ENCODE results near the gene METTL13. TPM values are rescaled to one million over a fixed set of nuclear protein-coding genes. Genes with fewer than 3 reads are reported as not detected.

METTL13 gene
- total RNA-seq, 2 experiments from 2014 or later: 6.5 to 7.9 TPM

DNA sequence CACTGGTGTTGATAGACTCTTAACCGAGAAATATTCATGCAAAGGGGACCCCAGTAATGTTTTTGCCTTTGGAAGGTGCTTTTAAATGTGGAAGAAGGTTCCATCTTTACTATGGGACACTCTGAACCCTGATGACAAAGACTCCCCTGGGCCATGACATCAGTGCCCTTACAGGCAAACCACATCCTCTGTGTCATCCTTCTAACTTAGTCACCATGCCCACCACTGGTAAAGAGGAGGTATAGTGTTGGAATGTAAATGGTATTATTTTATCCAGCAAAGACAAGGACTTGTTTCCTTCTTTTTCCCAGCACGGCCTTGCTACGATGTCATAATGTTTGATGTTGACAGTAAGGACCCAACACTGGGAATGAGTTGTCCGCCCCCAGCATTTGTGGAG lies 12.6 kb downstream of the METTL13 start:
- Histone ChIP-seq H3K9me3 (ENCODE audit: control insufficient read depth in 1 of 2, insufficient read depth in 1 of 2, low read length in 2 of 2) (no peaks in the 10 kb centered on the region), H3K36me3 (ENCODE audit: insufficient read depth, low read length) (peaks cover 92% of the 10 kb centered on the region), H3K4me1 (ENCODE audit: insufficient read depth, low read length) (no peaks in the 10 kb centered on the region), H3K27ac (ENCODE audit: low read depth in 1 of 2, low read length in 2 of 2) (no peak overlapping the region), H3K27me3 (ENCODE audit: control insufficient read depth in 1 of 2, insufficient read depth in 2 of 2, low read length in 2 of 2) (no peaks in the 10 kb centered on the region), H3K4me3 (ENCODE audit: low read length) (no peak overlapping the region)
- ChIA-PET CTCF (interaction anchor here (0.8 kb wide), 1 partner anchor 13 kb away, joined by 3 read pairs; the partner anchor contains the start of gene METTL13), POLR2A (no interaction called here)
- Mint-ChIP-seq H3K27ac (no peak overlapping the region), H3K9me3 (no peaks in the 10 kb centered on the region), H3K4me3 (no peak overlapping the region), H3K4me1 (ENCODE audit: low read depth) (peaks cover 17% of the 10 kb centered on the region), H3K36me3 (ENCODE audit: low read depth) (peaks cover 94% of the 10 kb centered on the region), H3K27me3 (no peaks in the 10 kb centered on the region)
- ATAC-seq (ENCODE audit: poor library complexity) (peak; percentile 75), DNase-seq (peak in 6 of 14 experiments; percentile 7 to 42 (median 34))
- TF ChIP-seq, protein P1, sequence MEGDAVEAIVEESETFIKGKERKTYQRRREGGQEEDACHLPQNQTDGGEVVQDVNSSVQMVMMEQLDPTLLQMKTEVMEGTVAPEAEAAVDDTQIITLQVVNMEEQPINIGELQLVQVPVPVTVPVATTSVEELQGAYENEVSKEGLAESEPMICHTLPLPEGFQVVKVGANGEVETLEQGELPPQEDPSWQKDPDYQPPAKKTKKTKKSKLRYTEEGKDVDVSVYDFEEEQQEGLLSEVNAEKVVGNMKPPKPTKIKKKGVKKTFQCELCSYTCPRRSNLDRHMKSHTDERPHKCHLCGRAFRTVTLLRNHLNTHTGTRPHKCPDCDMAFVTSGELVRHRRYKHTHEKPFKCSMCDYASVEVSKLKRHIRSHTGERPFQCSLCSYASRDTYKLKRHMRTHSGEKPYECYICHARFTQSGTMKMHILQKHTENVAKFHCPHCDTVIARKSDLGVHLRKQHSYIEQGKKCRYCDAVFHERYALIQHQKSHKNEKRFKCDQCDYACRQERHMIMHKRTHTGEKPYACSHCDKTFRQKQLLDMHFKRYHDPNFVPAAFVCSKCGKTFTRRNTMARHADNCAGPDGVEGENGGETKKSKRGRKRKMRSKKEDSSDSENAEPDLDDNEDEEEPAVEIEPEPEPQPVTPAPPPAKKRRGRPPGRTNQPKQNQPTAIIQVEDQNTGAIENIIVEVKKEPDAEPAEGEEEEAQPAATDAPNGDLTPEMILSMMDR (IDR thresholded peaks at IDR 0.05): no peak
- intact Hi-C loops (cut with DNase I, micrococcal nuclease): no loop called here

DNA sequence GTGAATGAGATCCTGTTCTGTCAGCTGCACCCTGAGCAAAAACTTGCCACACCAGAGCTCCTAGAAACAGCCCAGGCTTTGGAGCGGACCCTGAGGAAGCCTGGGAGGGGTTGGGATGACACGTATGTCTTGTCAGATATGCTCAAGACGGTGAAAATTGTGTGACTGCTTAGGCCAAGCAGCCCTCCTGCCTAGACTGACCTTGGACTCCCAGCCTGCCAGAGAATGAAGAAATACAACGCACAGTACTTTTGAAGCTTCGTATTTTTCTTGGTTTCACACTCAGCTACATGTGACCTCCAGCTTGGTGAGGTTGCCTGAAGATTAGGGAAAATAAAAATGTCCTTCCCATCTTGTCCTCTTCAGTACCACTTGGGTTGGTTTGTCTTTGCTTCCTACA lies 15.1 kb downstream of the METTL13 start:
- ChIA-PET POLR2A (no interaction called here), CTCF (no interaction called here)
- Histone ChIP-seq H3K4me1 (ENCODE audit: insufficient read depth, low read length) (no peaks in the 10 kb centered on the region), H3K36me3 (ENCODE audit: insufficient read depth, low read length) (peaks cover 73% of the 10 kb centered on the region), H3K27me3 (ENCODE audit: control insufficient read depth in 1 of 2, insufficient read depth in 2 of 2, low read length in 2 of 2) (no peaks in the 10 kb centered on the region), H3K4me3 (ENCODE audit: low read length) (no peak overlapping the region), H3K27ac (ENCODE audit: low read depth in 1 of 2, low read length in 2 of 2) (no peak overlapping the region), H3K9me3 (ENCODE audit: control insufficient read depth in 1 of 2, insufficient read depth in 1 of 2, low read length in 2 of 2) (no peaks in the 10 kb centered on the region)
- H3K9me3 Mint-ChIP-seq: no peaks in the 10 kb centered on the region
- peaks cover 19% of the 10 kb centered on the region for H3K4me1 Mint-ChIP-seq (ENCODE audit: low read depth)
- TF ChIP-seq, protein P1 (IDR thresholded peaks at IDR 0.05): no peak
- no peak overlapping the region for H3K27ac Mint-ChIP-seq
- intact Hi-C loops (cut with DNase I, micrococcal nuclease): no loop called here
- no peak overlapping the region for H3K4me3 Mint-ChIP-seq
- DNase-seq: no peak
- H3K27me3 Mint-ChIP-seq: no peaks in the 10 kb centered on the region
- H3K36me3 Mint-ChIP-seq (ENCODE audit: low read depth): peaks cover 69% of the 10 kb centered on the region
- ATAC-seq (ENCODE audit: poor library complexity): no peak

DNA sequence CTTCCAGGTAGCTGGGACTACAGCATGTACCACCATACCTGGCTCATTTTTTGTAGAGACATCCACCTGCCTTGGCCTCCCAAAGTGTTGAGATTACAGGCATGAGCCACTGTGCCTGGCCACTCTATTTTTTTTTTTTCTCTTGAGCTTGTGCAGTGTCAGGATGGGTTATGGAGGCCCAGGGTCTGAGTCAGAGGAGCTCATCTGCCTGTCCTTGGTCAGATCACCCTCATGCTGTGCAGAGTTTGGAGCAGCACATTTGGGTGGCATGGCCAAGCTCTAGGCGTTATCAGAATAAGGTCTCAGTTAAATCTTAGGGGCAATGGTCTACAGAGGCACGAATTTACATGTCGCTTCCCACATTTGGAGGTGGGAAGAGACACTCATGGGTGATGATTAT lies 16.9 kb downstream of the METTL13 start:
- peaks cover 52% of the 10 kb centered on the region for H3K36me3 Mint-ChIP-seq (ENCODE audit: low read depth)
- CTCF ChIA-PET: interaction anchor here (0.7 kb wide), 1 partner anchor 12 kb away, joined by 3 read pairs; no protein-coding TSS in a partner anchor
- peaks cover 55% of the 10 kb centered on the region for H3K36me3 ChIP-seq (ENCODE audit: insufficient read depth, low read length)

More for the DNA sequence above, 16.9 kb downstream of the METTL13 start:
- Mint-ChIP-seq H3K4me3 (no peak overlapping the region), H3K27me3 (no peaks in the 10 kb centered on the region), H3K4me1 (ENCODE audit: low read depth) (peaks cover 20% of the 10 kb centered on the region), H3K9me3 (no peaks in the 10 kb centered on the region), H3K27ac (no peak overlapping the region)
- Histone ChIP-seq H3K4me3 (ENCODE audit: low read length) (no peak overlapping the region), H3K9me3 (ENCODE audit: control insufficient read depth in 1 of 2, insufficient read depth in 1 of 2, low read length in 2 of 2) (no peaks in the 10 kb centered on the region), H3K27me3 (ENCODE audit: control insufficient read depth in 1 of 2, insufficient read depth in 2 of 2, low read length in 2 of 2) (no peaks in the 10 kb centered on the region), H3K27ac (ENCODE audit: low read depth in 1 of 2, low read length in 2 of 2) (no peak overlapping the region), H3K4me1 (ENCODE audit: insufficient read depth, low read length) (no peaks in the 10 kb centered on the region)
- POLR2A ChIA-PET: no interaction called here
- ATAC-seq (ENCODE audit: poor library complexity): no peak
- TF ChIP-seq, protein P1 (IDR thresholded peaks at IDR 0.05): no peak
- intact Hi-C loops (cut with DNase I, micrococcal nuclease): no loop called here
- DNase-seq: no peak
